ENCODE measurements around the gene MGAT5B. TPM values are rescaled to one million over a fixed set of nuclear protein-coding genes. Genes with fewer than 3 reads are reported as not detected.

The MGAT5B gene
- total RNA-seq, 1 donor = 0.18 TPM

DNA sequence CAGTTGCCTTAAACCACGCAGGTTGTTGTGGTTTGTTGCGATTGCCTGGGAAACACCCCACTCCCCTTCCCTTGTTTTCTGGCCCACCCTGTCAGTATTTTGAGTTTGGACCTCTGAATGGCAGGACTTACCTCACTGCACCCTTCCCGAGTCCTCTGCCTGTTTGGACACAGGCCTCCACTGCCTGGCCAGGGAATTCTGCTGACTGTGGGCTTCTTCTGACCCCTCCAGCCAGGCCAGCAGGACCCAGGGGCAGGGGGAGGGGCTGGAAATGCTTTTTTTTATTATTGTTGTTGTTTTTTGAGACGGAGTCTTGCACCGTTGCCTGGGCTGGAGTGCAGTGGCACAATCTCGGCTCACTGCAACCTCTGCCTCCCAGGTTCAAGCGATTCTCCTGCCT, 4.2 kb upstream of the MGAT5B start:
- no peak overlapping the region for H3K4me3 ChIP-seq (ENCODE audit: low read depth, low read length)
- TF ChIP-seq, protein P1, sequence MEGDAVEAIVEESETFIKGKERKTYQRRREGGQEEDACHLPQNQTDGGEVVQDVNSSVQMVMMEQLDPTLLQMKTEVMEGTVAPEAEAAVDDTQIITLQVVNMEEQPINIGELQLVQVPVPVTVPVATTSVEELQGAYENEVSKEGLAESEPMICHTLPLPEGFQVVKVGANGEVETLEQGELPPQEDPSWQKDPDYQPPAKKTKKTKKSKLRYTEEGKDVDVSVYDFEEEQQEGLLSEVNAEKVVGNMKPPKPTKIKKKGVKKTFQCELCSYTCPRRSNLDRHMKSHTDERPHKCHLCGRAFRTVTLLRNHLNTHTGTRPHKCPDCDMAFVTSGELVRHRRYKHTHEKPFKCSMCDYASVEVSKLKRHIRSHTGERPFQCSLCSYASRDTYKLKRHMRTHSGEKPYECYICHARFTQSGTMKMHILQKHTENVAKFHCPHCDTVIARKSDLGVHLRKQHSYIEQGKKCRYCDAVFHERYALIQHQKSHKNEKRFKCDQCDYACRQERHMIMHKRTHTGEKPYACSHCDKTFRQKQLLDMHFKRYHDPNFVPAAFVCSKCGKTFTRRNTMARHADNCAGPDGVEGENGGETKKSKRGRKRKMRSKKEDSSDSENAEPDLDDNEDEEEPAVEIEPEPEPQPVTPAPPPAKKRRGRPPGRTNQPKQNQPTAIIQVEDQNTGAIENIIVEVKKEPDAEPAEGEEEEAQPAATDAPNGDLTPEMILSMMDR (IDR thresholded peaks at IDR 0.05; ENCODE audit: insufficient read depth, low read length) = no peak
- no peak for DNase-seq (ENCODE audit: low read depth)

DNA sequence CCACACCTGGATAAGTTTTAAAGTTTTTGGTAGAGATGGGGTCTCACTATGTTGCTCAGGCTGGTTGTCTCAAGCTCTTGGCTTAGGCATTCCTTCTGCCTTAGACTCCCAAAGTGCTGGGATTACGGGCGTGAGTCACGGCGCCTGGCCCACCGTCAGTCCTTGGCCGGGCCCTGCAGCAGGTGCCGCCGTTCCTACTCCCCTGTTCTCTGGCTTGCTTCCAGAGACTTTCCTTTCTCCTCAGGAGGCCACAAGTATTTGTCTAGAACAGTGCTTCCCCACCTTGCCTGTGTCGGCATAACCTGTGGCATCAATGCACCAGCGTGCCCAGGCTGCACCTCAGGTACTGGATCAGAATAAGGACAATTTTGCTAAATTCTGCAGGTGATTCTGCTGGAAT, 3.0 kb upstream of the MGAT5B start:
- TF ChIP-seq, protein P1 (IDR thresholded peaks at IDR 0.05; ENCODE audit: insufficient read depth, low read length) = no peak
- no peak for DNase-seq (ENCODE audit: low read depth)

DNA sequence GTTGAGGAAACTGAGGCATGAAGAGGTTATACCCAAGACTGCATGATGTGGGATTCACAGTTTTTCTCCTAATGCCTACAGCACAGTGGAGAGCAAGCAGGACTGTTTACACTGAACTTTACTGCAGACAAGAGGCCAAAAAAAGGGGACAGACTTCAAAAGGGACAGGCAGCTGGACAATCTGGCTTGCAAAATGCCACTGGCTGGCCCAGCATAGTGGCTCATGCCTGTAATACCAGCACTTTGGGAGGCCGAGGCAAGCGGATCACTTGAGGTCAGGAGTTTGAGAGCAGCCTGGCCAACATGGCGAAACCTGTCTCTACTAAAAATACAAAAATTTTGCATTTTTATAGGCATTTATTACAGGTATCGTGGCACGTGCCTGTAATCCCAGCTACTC, 2.0 kb upstream of the MGAT5B start:
- no peak overlapping the region for H3K4me3 ChIP-seq (ENCODE audit: low read depth, low read length)
- TF ChIP-seq, protein P1 (IDR thresholded peaks at IDR 0.05; ENCODE audit: insufficient read depth, low read length) = no peak
- DNase-seq (ENCODE audit: low read depth) = no peak

More for the DNA sequence above, 3.0 kb upstream of the MGAT5B start:
- H3K4me3 ChIP-seq (ENCODE audit: low read depth, low read length) = no peak overlapping the region

DNA sequence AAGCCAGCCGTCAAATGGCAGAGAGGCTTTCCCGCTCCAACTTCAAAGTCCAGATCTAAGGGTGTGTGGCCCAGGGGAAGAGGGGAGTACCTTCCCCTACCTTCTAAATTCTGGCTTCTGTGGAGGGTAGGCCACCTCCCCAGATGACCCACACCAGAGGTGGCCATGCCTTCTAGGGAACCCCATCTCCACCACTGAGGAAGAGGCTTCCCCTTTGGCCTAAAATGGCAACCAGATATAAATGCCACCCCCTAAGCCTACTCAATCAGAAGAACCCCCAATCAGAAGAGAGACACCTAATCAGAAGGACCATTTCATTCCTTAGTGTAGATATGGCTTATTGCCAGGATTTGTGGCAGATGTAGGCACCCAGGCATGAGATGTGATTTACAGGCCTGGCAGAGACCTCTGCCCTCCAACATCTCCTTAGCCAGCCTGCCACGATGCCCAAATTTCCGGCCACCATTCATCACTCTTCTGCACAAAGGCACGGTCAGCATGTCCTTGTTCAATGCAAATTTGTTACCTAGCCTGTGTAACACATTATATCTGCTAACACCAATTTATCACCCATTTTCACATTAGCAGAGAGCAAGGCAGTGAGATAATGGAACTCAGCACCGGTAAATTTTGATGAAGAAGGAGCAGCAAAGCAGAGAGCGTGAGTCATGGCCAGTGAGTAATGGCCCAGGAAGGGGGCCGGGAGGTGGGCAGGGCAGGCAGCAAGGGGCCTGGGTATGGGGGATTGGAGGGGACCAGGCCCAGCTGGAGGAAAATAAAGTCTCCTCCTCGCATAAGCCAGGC, 1.2 kb upstream of the MGAT5B start:
- no peak overlapping the region for H3K4me3 ChIP-seq (ENCODE audit: low read depth, low read length)
- DNase-seq (ENCODE audit: low read depth) = peak; percentile 43
- TF ChIP-seq, protein P1 (IDR thresholded peaks at IDR 0.05; ENCODE audit: insufficient read depth, low read length) = no peak

DNA sequence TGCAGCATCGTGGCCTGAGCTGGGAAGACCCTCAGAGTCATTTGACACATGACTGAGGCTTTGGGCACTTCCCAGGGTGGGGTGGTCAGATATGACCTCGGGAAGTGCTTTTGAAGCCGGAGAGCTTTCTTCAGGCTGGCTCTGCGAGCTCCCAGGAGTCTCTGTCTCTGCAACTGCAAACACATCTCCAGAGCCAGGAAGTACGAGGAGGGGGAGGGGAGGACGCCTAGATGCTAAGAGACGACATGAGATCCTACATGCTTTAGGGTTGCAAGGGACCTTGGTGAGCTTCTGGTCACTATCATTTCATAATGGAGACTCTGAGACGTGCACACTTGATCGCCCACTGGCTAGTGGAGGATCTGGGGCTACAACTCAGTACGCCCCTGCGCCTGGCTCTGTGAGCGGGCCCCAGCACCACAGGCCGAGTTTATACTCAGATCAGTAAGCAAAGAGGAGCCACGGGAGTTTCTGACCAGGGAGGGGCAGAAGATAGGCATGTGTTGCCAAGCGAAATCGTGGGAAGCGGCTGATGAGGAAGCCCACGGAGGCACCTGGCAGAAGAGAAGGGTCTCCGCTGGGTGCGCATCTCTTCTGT, 527 bp upstream of the MGAT5B start:
- peak; percentile 43 for DNase-seq (ENCODE audit: low read depth)
- TF ChIP-seq, protein P1 (IDR thresholded peaks at IDR 0.05; ENCODE audit: insufficient read depth, low read length) = no peak
- peak overlapping the region; percentile 33 for H3K4me3 ChIP-seq (ENCODE audit: low read depth, low read length)

DNA sequence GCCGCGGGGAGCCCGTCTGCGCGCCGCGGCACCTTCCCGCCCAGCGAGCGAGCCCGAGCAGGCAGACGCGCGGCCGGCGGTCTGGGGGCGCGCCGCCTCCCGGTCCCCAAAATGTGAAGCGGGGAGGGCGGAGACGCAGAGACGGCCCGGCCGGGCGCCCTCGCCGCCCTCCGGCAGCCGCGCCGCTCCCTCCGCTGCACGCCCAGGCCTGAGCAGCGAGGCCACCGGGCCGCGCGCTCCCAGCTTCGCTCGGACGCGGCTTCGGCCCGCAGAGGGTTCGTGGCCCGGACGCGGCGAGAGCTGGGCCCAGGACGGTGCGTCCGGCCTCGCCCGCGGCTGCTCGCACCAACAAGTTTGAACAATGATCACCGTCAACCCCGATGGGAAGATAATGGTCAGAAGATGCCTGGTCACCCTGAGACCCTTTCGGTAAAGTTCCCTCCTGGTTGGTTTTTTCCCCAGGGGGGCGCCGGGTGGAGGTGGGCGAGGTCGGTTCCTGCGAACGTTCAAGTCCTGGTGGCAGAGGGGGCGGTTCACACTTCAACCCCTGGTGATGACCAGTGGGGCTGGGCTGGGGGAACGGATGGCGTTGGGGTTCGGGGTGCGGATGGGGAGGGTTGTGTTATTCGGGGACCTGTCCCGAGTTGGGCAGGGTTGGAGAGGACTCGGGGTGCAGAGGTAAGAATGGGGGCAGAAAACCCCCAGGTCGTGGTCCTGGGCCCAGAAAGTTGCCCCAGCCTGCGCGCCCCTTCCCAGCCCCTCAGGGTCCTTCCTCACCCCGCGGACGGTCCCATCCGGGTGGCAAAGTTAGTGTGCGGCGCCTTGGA, 678 bp downstream of the MGAT5B start:
- peak overlapping the region; percentile 35 for H3K4me3 ChIP-seq (ENCODE audit: low read depth, low read length)
- TF ChIP-seq, protein P1 (IDR thresholded peaks at IDR 0.05; ENCODE audit: insufficient read depth, low read length) = no peak
- no peak for DNase-seq (ENCODE audit: low read depth)

Data from fibroblast of the aortic adventitia (primary cell).